Stomach (tissue), 4 donors: ENCODE results near the gene TTC39C.

ENCODE experiments used
- CTCF ChIP-seq, 7 experiments: fragments of 450-650 bp in 4 of 7; fragments of 200-600 bp in 3 of 7; sonication (generic) in 3 of 7; IDR thresholded peaks; one replicate each; pipeline ENCODE4 v1.5.1; 2016 to 2019; ENCODE audit warnings: antibody characterized with exemption in 7 of 7, control low read depth in 2 of 7, mild to moderate bottlenecking in 1 of 7
- EP300 ChIP-seq: sonication (generic); formaldehyde crosslinking; IDR thresholded peaks from one replicate; pipeline ENCODE4 v1.6.1; 2017; ENCODE audit warnings: antibody characterized with exemption

- TF ChIP-seq CTCF (IDR thresholded peaks at IDR 0.05), result no peak
- TF ChIP-seq EP300, result no peak
Observed at GRCh38 chr18:23969664-23970063, 44.9 kb upstream of the TTC39C start.
